Effector memory CD4-positive, alpha-beta T cell (primary cell): ENCODE results near the gene WNT11.

Experiments used
- DNase-seq, 3 donors: peaks; one replicate each; pipeline ENCODE4 v3.0.0-alpha.2; 2020
- H3K27ac ChIP-seq: 2 replicates; pipeline ENCODE4 v1.7.0; 2013; ENCODE audit warnings: mild to moderate bottlenecking, low read length, moderate library complexity; ENCODE audit not compliant: insufficient read depth, poor library complexity, severe bottlenecking
- H3K27me3 ChIP-seq: replicated peaks from 2 replicates; pipeline ENCODE4 v1.7.0; 2013; ENCODE audit warnings: mild to moderate bottlenecking, low read length; ENCODE audit not compliant: insufficient read depth, control insufficient read depth, poor library complexity, severe bottlenecking
- H3K36me3 ChIP-seq: 2 replicates; pipeline ENCODE4 v1.7.0; 2013; ENCODE audit warnings: mild to moderate bottlenecking, low read length, moderate library complexity; ENCODE audit not compliant: control insufficient read depth, insufficient read depth
- H3K4me1 ChIP-seq: 2 replicates; pipeline ENCODE4 v1.7.0; 2013; ENCODE audit warnings: low read length, mild to moderate bottlenecking; ENCODE audit not compliant: control insufficient read depth, insufficient read depth, poor library complexity, severe bottlenecking
- H3K4me3 ChIP-seq: 2 replicates; pipeline ENCODE4 v1.7.0; 2013; ENCODE audit warnings: low read length, low read depth, mild to moderate bottlenecking; ENCODE audit not compliant: insufficient read depth, poor library complexity, severe bottlenecking
- H3K9me3 ChIP-seq: 2 replicates; pipeline ENCODE4 v1.7.0; 2013; ENCODE audit warnings: mild to moderate bottlenecking, low read length, moderate library complexity; ENCODE audit not compliant: control insufficient read depth

The WNT11 gene

GRCh38 chr11:76179147-76179546 is 27.2 kb downstream of the WNT11 start:
- Histone ChIP-seq H3K4me3 (no peak overlapping the region), H3K27me3 (no peaks in the 10 kb centered on the region), H3K4me1 (no peaks in the 10 kb centered on the region), H3K9me3 (no peaks in the 10 kb centered on the region), H3K36me3 (no peaks in the 10 kb centered on the region), H3K27ac (no peak overlapping the region)
- DNase-seq = no peak

GRCh38 chr11:76177250-76177686 is 29.0 kb downstream of the WNT11 start:
- H3K27me3 ChIP-seq = no peaks in the 10 kb centered on the region
- no peak for DNase-seq
- no peak overlapping the region for H3K27ac ChIP-seq
- H3K4me3 ChIP-seq = no peak overlapping the region
- no peaks in the 10 kb centered on the region for H3K9me3 ChIP-seq
- H3K4me1 ChIP-seq = no peaks in the 10 kb centered on the region
- H3K36me3 ChIP-seq = no peaks in the 10 kb centered on the region

- Histone ChIP-seq H3K4me1 (no peaks in the 10 kb centered on the region), H3K27me3 (no peaks in the 10 kb centered on the region), H3K36me3 (no peaks in the 10 kb centered on the region), H3K27ac (no peak overlapping the region), H3K4me3 (no peak overlapping the region), H3K9me3 (no peaks in the 10 kb centered on the region)
- DNase-seq = no peak
Measured at GRCh38 chr11:76176463-76176862, 29.8 kb downstream of the WNT11 start.

- Histone ChIP-seq H3K27ac (no peak overlapping the region), H3K4me3 (no peak overlapping the region), H3K9me3 (no peaks in the 10 kb centered on the region), H3K4me1 (no peaks in the 10 kb centered on the region), H3K36me3 (no peaks in the 10 kb centered on the region), H3K27me3 (no peaks in the 10 kb centered on the region)
- no peak for DNase-seq
Measured at GRCh38 chr11:76175783-76176182, 30.5 kb downstream of the WNT11 start.

GRCh38 chr11:76174330-76174729 is 32.0 kb downstream of the WNT11 start:
- no peaks in the 10 kb centered on the region for H3K36me3 ChIP-seq
- no peak overlapping the region for H3K27ac ChIP-seq
- no peak for DNase-seq
- H3K9me3 ChIP-seq = no peaks in the 10 kb centered on the region
- no peak overlapping the region for H3K4me3 ChIP-seq
- no peaks in the 10 kb centered on the region for H3K4me1 ChIP-seq
- H3K27me3 ChIP-seq = no peaks in the 10 kb centered on the region

GRCh38 chr11:76173663-76174062 is 32.6 kb downstream of the WNT11 start:
- Histone ChIP-seq H3K36me3 (no peaks in the 10 kb centered on the region), H3K27me3 (no peaks in the 10 kb centered on the region), H3K4me3 (no peak overlapping the region), H3K9me3 (no peaks in the 10 kb centered on the region), H3K4me1 (no peaks in the 10 kb centered on the region), H3K27ac (no peak overlapping the region)
- no peak for DNase-seq

- no peak overlapping the region for H3K4me3 ChIP-seq
- no peaks in the 10 kb centered on the region for H3K9me3 ChIP-seq
- H3K27ac ChIP-seq = no peak overlapping the region
- no peaks in the 10 kb centered on the region for H3K27me3 ChIP-seq
- no peak for DNase-seq
- no peaks in the 10 kb centered on the region for H3K36me3 ChIP-seq
- H3K4me1 ChIP-seq = no peaks in the 10 kb centered on the region
Measured at GRCh38 chr11:76172583-76172982, 33.7 kb downstream of the WNT11 start.

GRCh38 chr11:76170468-76170867 is 35.8 kb downstream of the WNT11 start:
- Histone ChIP-seq H3K4me1 (no peaks in the 10 kb centered on the region), H3K9me3 (no peaks in the 10 kb centered on the region), H3K4me3 (no peak overlapping the region), H3K27me3 (no peaks in the 10 kb centered on the region), H3K36me3 (no peaks in the 10 kb centered on the region), H3K27ac (no peak overlapping the region)
- DNase-seq = no peak

GRCh38 chr11:76169473-76169896 is 36.8 kb downstream of the WNT11 start:
- H3K36me3 ChIP-seq = no peaks in the 10 kb centered on the region
- no peaks in the 10 kb centered on the region for H3K9me3 ChIP-seq
- no peaks in the 10 kb centered on the region for H3K27me3 ChIP-seq
- no peaks in the 10 kb centered on the region for H3K4me1 ChIP-seq
- DNase-seq = no peak
- no peak overlapping the region for H3K27ac ChIP-seq
- no peak overlapping the region for H3K4me3 ChIP-seq

- no peak overlapping the region for H3K4me3 ChIP-seq
- DNase-seq = no peak
- no peaks in the 10 kb centered on the region for H3K36me3 ChIP-seq
- H3K4me1 ChIP-seq = no peaks in the 10 kb centered on the region
- no peaks in the 10 kb centered on the region for H3K9me3 ChIP-seq
- no peak overlapping the region for H3K27ac ChIP-seq
- H3K27me3 ChIP-seq = no peaks in the 10 kb centered on the region
Measured at GRCh38 chr11:76167590-76167989, 38.7 kb downstream of the WNT11 start.

GRCh38 chr11:76166314-76166713 is 40.0 kb downstream of the WNT11 start:
- DNase-seq = no peak
- no peaks in the 10 kb centered on the region for H3K27me3 ChIP-seq
- no peaks in the 10 kb centered on the region for H3K9me3 ChIP-seq
- H3K4me3 ChIP-seq = no peak overlapping the region
- H3K36me3 ChIP-seq = no peaks in the 10 kb centered on the region
- H3K27ac ChIP-seq = no peak overlapping the region
- H3K4me1 ChIP-seq = no peaks in the 10 kb centered on the region
